HG03108 (cell line): ENCODE results near the gene SOX15.
"Not testable (repeated sequence)": the region's sequence is repeated elsewhere in the genome, so short reads cannot be mapped to it uniquely, and the experiment has no call there.

ENCODE experiments used
- ATAC-seq: cut with Tn5 transposase; IDR thresholded peaks from one replicate; pipeline ENCODE4 v1.9.1; 2021; ENCODE audit warnings: moderate library complexity; ENCODE audit not compliant: unreplicated experiment

The SOX15 gene

DNA sequence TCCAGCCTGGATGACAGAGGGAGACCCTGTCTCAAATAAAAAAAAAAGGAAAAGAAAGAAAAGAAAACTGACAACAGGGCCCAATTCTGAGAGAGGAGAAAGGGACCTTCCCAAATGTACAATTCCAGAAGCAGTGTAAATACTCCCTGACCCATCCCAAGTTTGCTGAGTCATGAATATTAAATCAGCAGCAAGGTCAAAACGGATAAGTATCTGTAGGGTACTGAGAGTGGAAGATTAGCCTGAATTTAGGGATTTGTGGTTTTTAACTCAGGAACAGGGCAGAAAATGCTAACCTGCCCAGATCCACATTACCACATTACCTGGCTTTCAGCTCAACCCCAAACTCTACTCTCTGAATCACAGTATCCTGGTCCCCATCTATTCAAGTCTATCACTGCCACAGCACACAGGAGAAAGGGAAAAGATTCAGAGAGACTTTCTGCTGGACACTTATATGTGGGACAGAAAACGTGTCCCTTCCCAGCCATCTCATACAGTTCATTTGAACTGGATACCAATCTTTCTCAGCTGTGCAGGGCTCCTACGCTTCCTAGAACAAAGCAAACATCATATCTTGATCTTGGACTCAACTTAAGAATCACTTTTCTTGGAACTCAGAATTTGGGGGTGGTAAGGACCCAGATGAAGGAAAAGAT lies 21.9 kb upstream of the SOX15 start:
- ATAC-seq = no peak

- no peak for ATAC-seq
Measured at GRCh38 chr17:7610641-7611040, 20.7 kb upstream of the SOX15 start.

DNA sequence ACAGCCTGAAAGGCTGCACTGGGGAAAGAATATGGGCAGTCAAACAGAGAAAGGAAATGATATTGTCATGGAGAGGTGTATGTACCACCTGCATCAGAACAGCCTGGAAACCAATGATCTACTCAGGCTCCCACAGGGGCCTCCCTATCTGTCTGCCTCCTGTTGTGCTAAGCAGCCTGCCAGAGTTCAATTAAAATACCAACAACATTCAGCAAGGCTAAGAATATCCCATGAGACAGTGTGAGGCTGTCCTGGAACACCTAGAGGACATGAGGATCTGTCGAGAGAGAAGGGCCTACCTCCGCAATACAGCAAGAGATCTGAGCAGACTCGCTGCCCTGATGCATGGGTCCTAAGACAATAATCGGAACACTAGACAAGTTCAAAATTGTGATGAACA lies 16.4 kb upstream of the SOX15 start:
- no peak for ATAC-seq

DNA sequence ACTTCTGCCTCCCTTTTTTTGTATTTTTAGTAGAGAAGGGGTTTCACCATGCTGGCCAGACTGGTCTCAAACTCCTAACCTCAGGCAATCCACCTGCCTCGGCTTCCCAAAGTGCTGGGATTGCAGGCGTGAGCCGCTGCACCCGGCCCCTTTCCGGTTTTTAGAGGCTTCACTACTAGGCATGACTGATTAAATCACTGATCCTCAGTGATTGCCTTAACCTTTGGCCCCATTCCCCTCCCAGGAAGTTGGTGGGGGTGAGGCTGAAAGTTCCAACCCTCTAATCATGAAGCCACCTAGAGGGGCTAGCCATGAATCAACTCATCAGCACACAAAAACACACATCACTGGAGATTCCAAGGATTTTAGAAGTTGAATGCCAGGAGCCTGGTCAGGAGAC lies 7.7 kb upstream of the SOX15 start:
- ATAC-seq = not testable (repeated sequence)

DNA sequence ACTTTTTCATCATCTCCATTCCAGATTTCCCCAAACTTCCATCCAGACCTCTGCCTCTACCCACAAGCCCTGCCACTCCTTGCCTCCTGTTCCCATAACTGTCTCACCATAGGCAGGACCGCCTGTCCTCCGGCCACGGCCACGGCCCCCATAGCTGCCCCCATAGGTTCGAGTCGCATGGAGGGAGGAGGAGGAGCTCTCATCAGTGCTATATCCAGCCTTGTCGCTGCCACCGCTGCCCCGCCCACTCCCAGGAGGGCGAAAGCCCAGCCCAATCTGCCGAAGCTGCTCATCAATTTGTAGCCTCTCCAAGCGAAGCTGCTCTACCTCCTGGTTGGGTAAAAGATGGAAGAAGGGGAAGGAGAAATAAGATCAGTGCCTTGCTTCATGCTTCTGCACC lies 3.4 kb upstream of the SOX15 start:
- ATAC-seq = no peak

- ATAC-seq = no peak
Measured at GRCh38 chr17:7592422-7593021, 2.6 kb upstream of the SOX15 start.

DNA sequence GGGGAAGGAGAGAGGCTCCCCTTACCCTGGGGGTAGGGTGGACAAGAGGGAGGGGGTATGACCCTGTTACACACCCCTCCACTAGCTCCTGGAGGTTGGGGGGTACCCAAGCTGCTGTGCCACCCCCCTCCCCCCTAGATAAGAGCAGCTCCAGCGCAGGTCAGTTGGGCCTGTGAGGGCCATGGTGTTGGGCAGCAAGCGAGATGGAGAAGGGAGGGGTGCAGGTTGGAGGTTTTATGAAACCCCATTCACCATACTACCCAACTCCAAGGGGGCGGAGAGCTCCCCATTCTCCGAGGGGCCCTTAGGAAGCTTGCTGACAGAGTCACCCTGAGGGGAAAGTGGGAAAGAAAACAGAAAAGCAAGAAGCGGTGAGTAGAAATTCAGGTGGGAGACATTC lies 1.7 kb upstream of the SOX15 start:
- ATAC-seq = no peak

DNA sequence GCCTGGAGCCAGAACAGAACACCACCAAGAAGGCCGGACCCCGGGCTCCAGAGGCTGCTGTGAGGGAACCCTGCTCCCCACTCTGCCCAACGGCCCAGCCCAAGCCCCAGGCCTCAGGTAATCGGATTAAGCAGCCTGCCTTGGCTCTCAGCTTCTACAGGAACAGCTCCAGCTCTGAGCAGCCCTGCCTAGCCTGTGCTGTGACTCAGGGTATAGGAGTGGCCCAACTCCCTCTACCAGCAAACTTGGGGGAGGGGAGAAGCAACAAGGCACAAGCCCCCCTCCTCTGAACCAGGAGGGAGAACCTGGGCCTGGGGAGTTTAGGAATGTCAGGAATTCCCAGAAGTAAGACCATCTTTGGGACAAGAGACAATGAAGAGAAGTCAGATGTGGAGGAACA lies 849 bp upstream of the SOX15 start:
- no peak for ATAC-seq

DNA sequence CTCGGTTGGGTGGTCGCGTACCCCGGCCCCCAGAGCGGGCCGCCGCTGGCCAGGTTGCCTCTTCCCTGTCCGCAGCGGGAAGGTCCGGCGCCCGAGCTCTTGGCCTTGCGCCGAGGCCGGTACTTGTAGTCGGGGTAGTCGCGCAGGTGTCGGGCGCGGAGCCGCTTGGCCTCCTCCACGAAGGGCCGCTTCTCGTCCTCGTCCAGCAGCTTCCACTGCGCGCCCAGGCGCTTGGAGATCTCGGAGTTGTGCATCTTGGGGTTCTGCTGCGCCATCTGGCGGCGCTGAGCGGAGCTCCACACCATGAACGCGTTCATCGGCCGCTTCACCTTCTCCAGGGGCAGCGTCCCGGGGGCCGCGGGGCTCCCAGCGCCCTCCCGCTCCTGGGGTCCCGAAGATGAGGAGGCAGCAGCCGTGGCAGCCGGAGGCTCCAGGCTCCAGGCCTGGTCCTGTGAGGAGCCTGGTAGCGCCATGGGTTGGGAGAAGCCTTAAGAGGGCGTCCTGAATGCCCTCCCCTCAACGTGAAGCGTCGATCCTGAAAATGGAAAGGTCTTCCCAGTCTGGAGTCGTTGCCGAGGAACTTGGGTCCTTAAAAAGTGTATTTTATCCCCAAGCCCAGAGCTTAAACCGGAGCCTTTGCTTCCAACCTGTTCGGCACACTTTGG lies 558 bp downstream of the SOX15 start:
- no peak for ATAC-seq

DNA sequence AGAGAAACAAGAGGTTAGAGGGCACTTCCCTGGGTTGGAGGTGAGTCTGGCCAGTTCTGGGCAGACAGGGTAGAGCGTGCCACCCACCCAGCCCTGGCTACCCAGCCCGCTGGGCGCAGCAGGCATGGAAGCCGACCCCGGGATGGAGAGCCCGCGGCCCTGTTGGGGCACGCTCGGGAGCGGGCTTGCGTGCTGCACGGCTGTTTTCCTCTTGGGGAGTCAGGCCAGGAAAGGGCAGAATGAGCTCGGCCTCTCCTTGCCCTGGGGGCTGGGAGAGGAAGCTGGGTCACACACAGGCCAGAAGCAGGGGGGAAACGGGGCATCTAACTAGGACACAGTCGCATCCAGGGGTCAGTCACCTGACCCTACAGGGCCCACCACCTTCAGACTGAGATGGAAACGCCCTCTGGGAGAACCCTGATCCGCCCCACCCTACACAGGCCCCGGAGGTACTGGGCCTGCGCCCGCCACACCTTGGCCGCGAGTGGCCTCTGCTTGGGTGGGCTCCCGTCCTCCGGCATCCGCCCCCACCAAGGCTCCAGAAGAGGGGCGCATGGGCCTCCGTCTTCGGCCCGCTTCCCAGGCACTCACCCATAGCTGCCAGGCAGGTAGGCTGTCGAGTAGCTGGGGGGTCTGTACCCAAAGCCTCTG lies 1.2 kb downstream of the SOX15 start:
- no peak for ATAC-seq

DNA sequence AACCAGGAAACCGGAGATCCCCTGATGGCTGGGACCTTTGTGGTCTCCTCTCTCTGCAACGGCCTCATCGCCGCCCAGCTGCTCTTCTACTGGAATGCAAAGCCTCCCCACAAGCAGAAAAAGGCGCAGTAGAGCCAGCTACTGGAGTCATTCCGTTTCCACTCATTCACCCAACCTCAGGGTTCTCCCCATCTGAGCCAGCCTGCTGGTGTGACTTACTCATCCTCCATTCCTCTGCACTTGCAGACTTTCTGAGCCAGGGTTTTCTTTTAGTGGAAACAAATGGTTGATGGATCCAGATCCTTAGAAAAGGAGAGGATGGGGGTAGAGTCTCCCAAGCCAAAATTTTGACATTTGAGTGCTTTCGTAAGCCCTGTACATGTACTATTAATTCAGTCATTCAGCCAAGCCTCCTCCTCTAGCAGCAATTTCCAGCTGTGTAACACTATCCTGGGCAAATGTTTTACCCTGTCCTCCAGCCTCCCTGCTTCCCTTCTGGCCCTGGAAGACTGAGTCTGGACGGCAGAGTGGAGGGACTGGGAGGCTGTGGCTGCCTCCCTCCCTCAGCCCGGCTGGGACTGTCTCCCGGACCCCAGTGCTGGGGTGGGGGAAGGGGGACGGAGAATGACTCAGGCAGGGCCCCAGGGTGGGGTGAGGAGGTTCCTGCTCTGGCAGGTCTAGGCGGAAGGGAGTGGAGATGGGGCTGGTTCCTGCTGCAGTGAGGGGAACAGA lies 2.3 kb downstream of the SOX15 start:
- ATAC-seq = no peak

DNA sequence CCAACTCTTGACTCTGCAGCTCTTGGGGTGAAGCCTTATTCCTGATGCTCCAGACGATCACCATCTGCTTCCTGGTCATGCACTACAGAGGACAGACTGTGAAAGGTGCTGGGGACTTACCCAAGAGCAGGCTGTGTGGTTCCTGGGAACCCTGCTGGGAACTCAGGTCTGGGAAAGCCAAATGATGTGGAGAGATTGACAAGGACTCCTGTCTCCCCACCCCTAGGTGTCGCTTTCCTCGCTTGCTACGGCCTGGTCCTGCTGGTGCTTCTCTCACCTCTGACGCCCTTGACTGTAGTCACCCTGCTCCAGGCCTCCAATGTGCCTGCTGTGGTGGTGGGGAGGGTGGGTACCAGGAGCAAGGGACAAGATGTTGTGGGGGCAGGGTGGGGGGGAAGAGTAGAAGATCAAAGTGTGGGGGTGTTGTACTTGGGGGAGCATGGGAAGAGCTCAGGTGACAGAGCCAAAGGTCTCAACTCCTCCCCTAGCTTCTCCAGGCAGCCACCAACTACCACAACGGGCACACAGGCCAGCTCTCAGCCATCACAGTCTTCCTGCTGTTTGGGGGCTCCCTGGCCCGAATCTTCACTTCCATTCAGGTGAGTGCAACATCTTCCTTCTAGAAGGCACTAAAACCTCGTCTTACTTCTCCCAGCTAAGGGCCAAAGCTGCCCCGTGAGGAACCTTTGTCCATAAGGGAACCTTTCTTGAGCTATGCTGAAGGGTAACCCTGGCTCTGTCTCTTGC lies 3.0 kb downstream of the SOX15 start:
- no peak for ATAC-seq

DNA sequence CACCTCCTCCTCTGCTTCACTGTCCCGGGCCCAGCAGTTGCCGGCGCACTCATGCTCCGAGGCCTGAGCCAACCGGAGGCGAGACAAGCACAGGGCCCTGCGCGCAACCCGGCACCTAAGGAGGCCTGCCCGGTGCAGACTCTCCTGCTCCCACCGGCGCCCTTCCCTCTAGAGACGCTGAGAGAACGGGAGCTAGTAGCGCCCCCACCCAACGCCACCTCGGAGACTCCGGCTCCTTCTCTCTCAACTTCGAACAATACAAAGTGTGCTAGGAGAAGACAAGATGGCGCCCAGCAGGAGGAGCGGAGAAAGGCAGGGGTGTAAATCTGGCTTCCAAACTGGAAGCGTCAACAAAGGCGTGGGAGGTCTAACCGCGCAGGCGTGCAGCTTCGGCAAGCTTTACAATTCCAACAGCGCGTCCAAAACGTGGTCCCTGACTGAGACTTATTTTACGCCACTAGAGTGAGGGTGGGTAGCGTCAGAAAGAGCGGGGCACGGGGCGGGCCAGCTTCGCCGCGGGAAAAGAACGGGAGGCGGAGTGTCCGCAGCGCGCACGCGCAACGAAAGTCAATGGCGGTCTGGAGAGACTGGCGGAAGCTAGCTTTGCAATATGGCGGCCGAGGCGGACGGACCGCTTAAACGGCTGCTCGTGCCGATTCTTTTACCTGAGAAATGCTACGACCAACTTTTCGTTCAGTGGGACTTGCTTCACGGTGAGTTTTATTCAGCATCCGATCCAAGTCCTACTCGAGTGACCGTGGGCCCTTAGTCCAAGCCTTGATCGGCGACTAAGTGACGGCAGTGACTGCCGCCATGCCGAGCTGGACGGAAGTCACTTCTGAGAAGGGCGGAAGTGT lies 6.4 kb downstream of the SOX15 start, which contains the start of gene MPDU1:
MPDU1 (plus strand) TSS at position 600 of the 857 bp plus-strand sequence; CDS start at position 611, 11 bp downstream.
- peak; percentile 46 for ATAC-seq

- ATAC-seq = no peak
Measured at GRCh38 chr17:7582396-7583252, 7.3 kb downstream of the SOX15 start.

DNA sequence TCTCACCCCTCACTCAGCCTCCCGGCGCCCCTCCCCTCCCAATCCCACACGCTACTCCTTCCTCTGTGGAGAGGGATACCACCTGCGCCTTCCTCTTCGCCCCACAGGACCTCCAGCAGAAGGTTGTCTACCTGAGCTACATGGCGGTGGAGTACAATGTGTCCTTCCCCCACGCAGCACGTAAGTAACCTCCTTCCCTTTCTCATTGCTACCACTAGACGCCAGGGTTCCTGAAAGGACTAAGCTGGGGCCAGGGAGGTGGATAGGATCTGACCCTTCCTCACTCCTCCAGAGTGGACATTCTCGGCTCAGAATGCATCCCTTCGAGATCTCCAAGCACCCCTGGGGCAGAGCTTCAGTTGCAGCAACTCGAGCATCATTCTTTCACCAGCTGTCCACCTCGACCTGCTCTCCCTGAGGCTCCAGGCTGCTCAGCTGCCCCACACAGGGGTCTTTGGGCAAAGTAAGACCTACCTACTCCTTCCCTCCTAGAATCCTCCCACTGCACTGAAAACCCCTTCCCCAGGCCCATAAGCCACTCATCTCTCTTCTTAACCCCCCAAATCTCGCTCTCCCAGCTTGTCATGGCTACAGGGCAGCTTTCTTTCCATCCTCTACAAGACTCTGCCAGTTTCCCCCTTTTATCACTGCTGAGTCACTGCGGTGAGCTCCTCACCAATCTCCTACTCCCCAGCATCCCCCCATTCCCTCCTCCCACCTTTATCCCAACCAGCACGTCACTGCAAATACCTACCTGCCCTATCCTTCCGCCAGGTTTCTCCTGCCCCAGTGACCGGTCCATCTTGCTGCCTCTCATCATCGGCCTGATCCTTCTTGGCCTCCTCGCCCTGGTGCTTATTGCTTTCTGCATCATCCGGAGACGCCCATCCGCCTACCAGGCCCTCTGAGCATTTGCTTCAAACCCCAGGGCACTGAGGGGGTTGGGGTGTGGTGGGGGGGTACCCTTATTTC lies 9.0 kb downstream of the SOX15 start:
- ATAC-seq = no peak

DNA sequence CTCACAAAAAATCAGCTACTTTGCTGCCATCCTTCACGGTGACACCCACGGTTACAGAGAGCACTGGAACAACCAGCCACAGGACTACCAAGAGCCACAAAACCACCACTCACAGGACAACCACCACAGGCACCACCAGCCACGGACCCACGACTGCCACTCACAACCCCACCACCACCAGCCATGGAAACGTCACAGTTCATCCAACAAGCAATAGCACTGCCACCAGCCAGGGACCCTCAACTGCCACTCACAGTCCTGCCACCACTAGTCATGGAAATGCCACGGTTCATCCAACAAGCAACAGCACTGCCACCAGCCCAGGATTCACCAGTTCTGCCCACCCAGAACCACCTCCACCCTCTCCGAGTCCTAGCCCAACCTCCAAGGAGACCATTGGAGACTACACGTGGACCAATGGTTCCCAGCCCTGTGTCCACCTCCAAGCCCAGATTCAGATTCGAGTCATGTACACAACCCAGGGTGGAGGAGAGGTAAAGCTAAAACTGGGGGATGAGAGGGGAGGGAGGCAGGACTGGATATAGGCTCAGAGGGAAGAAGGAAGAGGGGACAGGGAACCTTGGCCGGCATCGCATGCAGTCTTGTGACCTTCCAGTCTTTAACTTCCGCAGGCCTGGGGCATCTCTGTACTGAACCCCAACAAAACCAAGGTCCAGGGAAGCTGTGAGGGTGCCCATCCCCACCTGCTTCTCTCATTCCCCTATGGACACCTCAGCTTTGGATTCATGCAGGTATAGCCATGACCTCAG lies 9.9 kb downstream of the SOX15 start:
- no peak for ATAC-seq
